GM10248 (cell line): Measurements from ENCODE around the gene UMODL1.
A peak's percentile ranks its signal among the peaks of the same experiment; 100 is the strongest.

Experiments used
- CTCF ChIA-PET: fragments of 300-600 bp; sonication (Branson Sonifier 250); formaldehyde crosslinking; extraction: SDS; loops from one replicate; lab custom pipeline; 2021; ENCODE audit warnings: antibody characterized with exemption; lab: Yijun Ruan, JAX
- POLR2A ChIA-PET: fragments of 350-650 bp; sonication (Branson Sonifier 250); formaldehyde crosslinking; extraction: SDS; loops from one replicate; lab custom pipeline; 2020; ENCODE audit warnings: antibody characterized with exemption; lab: Yijun Ruan, JAX
- DNase-seq: peaks from one replicate; pipeline ENCODE4 v3.0.0; 2012; ENCODE audit errors: extremely low spot score
- CTCF ChIP-seq: IDR thresholded peaks from 2 replicates; pipeline ENCODE4 v1.5.1; 2012; ENCODE audit warnings: mild to moderate bottlenecking, low read depth; ENCODE audit errors: extremely low read depth, missing control alignments, control extremely low read depth

Gene UMODL1

DNA sequence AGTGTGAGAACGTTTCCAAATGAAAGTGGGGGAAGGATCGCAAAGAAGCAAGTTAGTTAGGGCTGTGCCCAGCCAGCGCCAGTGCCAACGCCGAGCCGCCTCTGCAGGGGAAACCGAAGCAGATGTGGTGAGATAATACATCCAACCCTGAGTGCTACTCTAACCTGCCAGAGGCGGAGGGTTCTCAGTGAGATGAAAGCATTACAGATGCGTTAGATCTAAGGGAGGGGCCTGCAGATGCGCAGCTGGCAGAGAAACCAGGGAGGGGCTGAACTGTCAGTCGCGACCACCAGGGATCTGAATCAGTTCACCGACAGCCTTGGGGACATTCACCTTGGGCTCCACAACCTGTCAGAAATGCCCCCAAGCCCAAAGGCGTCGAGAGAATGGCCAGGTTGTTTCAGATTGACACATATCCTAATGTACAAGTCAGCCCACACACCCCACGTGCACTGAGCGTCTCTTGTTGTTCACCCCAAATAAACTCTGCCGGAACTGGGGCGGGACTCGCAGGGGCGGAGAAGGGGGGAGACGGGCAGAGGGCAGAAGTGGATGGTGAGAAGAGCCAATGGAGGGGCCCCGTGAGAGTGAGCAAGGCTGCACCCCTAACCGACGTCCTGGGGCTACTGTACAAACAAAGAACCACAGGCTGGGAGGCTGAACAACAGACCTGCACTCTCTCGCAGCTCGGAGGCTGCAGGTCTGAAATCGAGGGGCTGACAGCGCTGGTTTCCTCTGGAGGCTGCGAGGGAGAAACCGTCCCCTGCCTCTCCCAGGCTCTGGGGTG lies 8.7 kb upstream of the UMODL1 start:
- peak; percentile 82 for DNase-seq
- TF ChIP-seq CTCF, result no peak
- POLR2A ChIA-PET, result no interaction called here
- CTCF ChIA-PET, result interaction anchor here (0.6 to 1.5 kb wide), 3 partner anchors 11 to 246 kb away, joined by 3 to 5 read pairs (median 5); no protein-coding TSS in a partner anchor

DNA sequence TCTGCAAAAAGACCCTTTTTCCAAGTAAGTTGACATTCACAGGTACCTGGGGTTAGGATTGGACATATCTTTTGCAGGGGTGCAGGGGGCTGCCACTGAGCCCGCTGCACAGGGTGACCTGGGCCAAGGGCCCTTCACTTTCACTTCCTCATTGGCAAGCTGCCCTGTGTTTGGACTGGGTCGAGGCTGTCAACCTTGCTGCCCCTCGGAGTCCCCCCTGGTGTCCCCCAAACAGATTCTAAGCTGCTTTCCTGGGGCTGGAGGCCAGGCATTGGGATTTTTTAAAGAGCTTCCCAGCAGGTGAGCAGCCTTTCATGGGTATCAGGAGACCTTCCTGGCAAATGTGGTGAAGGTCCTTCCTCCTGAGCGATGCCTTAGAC lies 7.9 kb upstream of the UMODL1 start:
- POLR2A ChIA-PET, result interaction anchor here (0.6 kb wide), 1 partner anchor 31 kb away, joined by 3 read pairs; no protein-coding TSS in a partner anchor
- DNase-seq, result no peak
- CTCF ChIA-PET, result interaction anchor here (0.6 to 1.5 kb wide), 3 partner anchors 10 to 246 kb away, joined by 3 to 5 read pairs (median 5); no protein-coding TSS in a partner anchor
- TF ChIP-seq CTCF, result no peak

DNA sequence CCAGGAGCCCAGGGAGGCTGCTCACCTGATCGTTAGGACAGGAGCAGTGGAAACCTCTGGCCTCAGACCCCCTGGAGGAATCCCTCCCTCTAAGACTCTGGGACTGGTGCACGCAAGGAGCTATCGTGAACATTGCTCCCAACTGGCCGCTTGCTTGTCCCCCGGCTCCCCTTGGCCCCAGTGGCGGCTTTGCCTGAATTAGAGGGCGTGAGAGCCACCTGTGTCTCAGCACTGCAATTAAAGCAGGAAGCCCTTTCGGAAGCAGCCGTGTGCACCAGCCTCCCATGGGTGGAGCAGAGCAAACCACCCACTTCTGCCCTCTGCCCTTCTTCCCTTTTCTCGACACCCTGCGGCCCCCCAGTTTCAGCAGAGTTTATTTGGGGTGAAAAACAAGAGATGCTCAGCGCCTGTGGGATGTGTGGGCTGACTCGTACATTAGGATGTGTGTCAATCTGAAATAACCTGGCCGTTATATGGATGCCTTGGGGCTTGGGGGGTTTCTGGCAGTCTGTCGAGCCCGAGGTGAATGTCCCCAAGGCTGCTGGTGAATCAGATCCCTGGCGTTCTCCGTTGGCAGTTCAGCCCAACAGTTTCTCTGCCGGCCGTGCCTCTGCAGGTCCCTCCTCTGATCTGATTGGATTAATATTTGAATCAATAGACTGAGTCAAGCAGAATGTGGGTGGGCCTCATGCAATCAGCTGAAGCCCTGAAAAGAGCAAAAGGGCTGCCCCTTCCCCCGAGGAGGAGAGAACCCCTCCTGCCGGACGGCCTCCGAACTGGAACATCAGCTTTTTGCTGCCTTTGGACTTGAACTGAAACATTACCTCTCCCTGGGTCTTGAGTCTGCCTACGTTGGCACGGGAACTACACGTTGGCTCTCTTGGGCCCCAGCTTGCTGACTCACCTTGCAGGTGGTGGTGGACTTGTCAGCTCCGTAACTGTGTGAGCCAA lies 7.3 kb upstream of the UMODL1 start:
- TF ChIP-seq CTCF, result no peak
- CTCF ChIA-PET, result interaction anchor here (1.3 to 1.5 kb wide), 2 partner anchors 9 to 247 kb away, joined by 5 read pairs; no protein-coding TSS in a partner anchor
- POLR2A ChIA-PET, result interaction anchor here (0.6 kb wide), 1 partner anchor 31 kb away, joined by 3 read pairs; no protein-coding TSS in a partner anchor
- peak; percentile 62 for DNase-seq

DNA sequence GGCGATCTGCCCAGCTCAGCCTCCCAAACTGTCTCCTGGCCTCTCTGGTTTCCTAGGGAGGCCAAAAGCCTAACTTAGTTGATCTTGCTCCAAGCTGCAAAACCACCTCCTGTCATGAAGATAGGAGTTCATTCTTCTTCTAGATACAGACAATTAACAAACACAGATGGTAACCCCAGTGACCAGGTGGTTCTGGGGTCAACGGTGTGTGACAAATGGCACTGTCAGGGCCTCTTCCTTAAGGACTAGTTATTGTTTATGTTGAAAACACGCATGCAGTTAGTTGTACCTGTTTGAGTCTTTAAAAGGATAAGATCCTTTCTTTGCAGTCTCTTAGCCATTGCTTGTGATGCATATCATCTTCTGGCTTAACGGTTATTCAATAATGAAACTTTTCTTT lies 4.6 kb upstream of the UMODL1 start:
- POLR2A ChIA-PET, result no interaction called here
- no peak for DNase-seq
- CTCF ChIA-PET, result no interaction called here
- no peak for TF ChIP-seq CTCF

DNA sequence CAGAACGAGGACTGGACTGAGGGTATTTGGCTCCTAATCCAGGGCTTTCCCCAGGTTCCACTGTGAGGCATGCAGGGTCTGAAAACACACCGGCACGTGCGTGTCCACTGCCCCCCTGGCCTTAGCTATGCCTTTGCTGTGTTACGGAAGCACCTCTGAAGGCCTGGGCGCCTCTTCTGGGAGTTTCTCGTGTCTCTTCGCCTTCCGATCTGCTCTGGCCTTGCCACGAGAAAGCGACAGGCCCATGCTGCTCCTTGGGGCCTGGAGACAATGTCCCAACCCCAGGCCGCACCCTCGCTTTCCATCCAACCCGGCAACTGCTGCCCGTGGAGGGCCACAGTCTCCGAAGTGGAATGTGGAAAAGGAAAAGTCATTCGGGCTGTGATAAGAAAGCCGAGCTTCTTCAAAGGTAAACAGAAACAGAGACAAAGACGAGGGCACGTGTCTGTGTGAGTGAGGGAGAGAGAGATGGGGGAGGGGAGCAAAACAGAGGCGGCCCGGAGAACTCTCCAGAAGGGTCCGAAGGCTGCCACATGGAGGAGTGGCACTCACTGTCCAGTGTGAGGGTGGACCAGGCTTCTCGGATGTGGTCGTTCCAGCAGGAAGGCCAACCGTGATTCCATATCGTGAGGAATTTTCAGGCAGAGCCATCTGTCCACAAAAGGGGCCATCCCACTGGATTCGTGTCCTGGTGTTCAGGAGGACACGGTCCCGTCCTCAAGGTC lies 3.4 kb upstream of the UMODL1 start:
- ChIA-PET POLR2A (no interaction called here), CTCF (no interaction called here)
- DNase-seq, result no peak
- TF ChIP-seq CTCF, result no peak

DNA sequence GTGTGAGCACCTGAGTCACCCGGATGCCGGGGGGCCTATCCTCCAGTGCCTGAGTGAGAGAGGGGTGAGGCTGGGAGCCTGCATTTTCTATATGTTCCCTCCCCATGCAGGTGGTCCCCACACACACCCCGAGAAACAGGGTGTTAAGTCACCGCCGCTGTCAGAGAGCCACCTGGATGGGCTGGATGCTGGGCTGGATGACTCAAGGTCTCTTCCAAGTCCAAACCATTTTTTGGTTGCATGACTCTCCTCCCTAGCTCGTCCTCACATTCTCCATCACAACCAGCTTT lies 2.9 kb upstream of the UMODL1 start:
- CTCF ChIA-PET, result no interaction called here

More for the DNA sequence above, 2.9 kb upstream of the UMODL1 start:
- no peak for DNase-seq
- TF ChIP-seq CTCF, result no peak
- POLR2A ChIA-PET, result no interaction called here
